22Rv1 (cell line): ENCODE results near the gene C9orf43.

Experiments used
- ZFX ChIP-seq: fragments of 450-650 bp; IDR thresholded peaks from 2 replicates; pipeline ENCODE4 v1.6.1; 2017; ENCODE audit warnings: antibody characterized with exemption, borderline replicate concordance
- TF ChIP-seq, protein P1 (sequence below): fragments of 450-650 bp; IDR thresholded peaks from 2 replicates; pipeline ENCODE4 v1.5.1; 2017; ENCODE audit warnings: mild to moderate bottlenecking

DNA sequence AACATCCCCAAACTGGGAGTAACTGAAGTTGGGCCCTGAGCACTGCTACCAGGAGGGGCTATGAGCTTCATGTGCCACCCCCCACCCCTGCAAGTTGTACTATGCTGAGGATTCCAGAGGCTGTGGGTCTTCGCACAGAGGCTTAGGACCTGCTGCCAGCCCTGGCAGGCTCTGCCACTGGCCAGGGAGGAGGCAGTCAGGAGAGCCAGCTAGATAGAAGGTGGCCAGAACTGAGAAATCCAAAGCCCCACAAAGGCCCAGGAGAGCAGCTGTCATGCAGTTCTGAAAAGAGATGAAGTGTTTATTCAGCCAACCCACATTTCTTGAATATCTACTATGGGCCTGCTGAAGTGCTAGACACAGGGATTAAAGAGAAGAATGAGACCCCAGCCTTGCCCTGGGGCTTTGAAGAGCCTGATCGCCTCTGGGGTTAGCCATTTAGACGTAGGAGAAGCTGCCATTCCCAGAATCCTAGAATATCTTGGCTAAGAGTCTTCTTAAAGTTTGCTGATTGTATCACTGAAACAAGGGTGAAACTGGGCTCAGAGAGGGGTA, 10.8 kb upstream of the C9orf43 start:
- TF ChIP-seq, protein P1, sequence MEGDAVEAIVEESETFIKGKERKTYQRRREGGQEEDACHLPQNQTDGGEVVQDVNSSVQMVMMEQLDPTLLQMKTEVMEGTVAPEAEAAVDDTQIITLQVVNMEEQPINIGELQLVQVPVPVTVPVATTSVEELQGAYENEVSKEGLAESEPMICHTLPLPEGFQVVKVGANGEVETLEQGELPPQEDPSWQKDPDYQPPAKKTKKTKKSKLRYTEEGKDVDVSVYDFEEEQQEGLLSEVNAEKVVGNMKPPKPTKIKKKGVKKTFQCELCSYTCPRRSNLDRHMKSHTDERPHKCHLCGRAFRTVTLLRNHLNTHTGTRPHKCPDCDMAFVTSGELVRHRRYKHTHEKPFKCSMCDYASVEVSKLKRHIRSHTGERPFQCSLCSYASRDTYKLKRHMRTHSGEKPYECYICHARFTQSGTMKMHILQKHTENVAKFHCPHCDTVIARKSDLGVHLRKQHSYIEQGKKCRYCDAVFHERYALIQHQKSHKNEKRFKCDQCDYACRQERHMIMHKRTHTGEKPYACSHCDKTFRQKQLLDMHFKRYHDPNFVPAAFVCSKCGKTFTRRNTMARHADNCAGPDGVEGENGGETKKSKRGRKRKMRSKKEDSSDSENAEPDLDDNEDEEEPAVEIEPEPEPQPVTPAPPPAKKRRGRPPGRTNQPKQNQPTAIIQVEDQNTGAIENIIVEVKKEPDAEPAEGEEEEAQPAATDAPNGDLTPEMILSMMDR: no peak
- no peak for TF ChIP-seq ZFX
